Fibroblast of mammary gland (primary cell): ENCODE data around the gene VWA8.

Experiments used
- DNase-seq: peaks from one replicate; pipeline ENCODE4 v3.0.0-alpha.2; 2010; ENCODE audit warnings: low read depth
- H3K4me3 ChIP-seq: 2 replicates; pipeline ENCODE4 v1.5.1; 2011; ENCODE audit warnings: low read depth, mild to moderate bottlenecking, low read length, moderate library complexity; ENCODE audit not compliant: control insufficient read depth
- CTCF ChIP-seq: conservative IDR thresholded peaks from 2 replicates; pipeline ENCODE4 v1.5.1; 2011; ENCODE audit warnings: low read depth, low read length, inconsistent platforms; ENCODE audit not compliant: control insufficient read depth, insufficient read depth

Gene VWA8

DNA sequence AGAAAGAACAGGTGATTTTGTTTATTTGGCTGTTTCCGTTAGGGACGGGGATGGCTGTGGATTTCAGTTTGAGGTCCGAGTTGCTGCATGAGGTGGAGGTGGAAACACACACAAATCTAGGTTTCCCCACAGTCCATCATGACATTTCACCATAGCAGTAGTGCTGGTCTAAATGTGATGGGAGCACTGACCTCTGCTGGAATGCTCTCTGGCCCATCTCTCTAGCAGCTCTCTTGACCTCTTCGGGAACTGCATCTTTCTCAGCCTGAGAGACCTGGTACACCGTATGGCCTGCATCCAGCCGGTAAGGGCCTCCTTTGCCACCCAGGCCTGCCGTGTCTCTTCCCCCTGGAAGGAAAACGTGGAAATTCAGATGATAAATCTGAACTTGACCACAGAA is 349.5 kb downstream of the VWA8 start:
- TF ChIP-seq CTCF: no peak
- no peak for DNase-seq
- H3K4me3 ChIP-seq: no peak overlapping the region

GRCh38 chr13:41610404-41610803 is 350.5 kb downstream of the VWA8 start:
- no peak for TF ChIP-seq CTCF
- H3K4me3 ChIP-seq: no peak overlapping the region
- DNase-seq: peak; percentile 91

DNA sequence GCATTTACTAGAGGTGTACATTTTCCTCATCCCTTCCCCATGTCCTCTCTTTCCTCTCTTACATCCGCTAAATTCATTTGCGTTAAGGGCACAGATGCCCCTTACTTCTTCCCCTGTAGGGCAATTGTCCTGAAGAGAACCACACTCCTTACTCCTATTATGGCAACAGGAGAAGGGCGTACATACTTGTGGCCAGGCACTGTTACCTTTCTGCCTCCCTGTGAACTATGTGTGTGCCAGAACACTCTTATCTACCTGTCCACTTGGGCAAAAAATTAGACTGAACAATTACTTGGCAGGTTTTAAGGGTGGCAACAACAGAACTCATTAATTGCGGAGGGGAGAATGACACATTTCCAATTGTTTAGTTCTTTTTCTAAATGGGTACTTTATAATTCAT is 351.1 kb downstream of the VWA8 start:
- H3K4me3 ChIP-seq: no peak overlapping the region
- no peak for DNase-seq
- TF ChIP-seq CTCF: no peak

GRCh38 chr13:41608839-41609177 is 352.1 kb downstream of the VWA8 start:
- no peak overlapping the region for H3K4me3 ChIP-seq
- no peak for TF ChIP-seq CTCF
- DNase-seq: no peak

DNA sequence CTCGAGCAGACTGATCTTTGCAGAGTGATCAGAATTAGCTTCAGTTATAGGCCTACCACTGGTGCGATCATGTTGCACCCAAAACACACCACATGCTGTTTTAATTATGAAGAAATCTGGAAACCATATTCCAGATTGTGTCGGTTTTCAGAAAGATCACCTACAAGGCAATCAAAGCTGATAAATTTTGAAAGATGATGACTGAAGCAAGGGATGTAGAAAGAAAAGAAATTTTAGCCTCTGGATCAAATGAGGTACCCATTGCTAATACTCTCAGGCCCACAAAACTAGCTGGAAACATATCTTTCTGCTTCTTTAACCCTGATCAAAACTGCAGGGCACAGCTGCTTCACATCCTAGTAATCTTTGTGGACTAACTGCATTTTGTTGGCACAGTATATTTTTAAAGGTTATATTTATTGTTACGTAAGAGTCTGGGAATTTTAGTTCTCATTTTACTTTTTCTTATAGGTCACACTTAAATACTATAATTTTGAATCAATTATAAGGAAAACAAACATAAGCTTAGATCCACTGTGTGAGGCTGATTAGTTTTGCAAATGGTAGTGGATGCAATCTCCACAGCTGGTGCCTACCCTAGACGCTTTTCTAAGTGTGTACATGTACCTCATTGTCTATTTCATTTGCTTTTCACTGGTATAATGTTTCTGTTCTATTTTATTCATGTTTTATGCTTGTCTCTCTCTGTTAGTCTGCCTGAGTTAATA is 352.6 kb downstream of the VWA8 start:
- H3K4me3 ChIP-seq: no peak overlapping the region
- TF ChIP-seq CTCF: no peak
- no peak for DNase-seq

- no peak for DNase-seq
- no peak overlapping the region for H3K4me3 ChIP-seq
- no peak for TF ChIP-seq CTCF
These were observed 354.3 kb downstream of the VWA8 start for GRCh38 chr13:41606646-41607045.
